Parathyroid adenoma (tissue), 2 donors: ENCODE results near the gene FBXL7.

Source experiments
- H2AFZ ChIP-seq: fragments of 300-600 bp; sonication (generic); one replicate; pipeline ENCODE4 v1.7.0; 2017; ENCODE audit warnings: antibody characterized with exemption, mild to moderate bottlenecking
- H3K27ac ChIP-seq: fragments of 300-600 bp; sonication (generic); one replicate; pipeline ENCODE4 v1.7.0; 2017
- H3K27me3 ChIP-seq: fragments of 300-600 bp; sonication (generic); one replicate; pipeline ENCODE4 v1.7.0; 2017; ENCODE audit warnings: low read length; ENCODE audit not compliant: control insufficient read depth, insufficient read depth
- H3K36me3 ChIP-seq: fragments of 300-600 bp; sonication (generic); one replicate; pipeline ENCODE4 v1.7.0; 2017; ENCODE audit warnings: low read length; ENCODE audit not compliant: control insufficient read depth, insufficient read depth
- H3K4me1 ChIP-seq: fragments of 300-600 bp; sonication (generic); one replicate; pipeline ENCODE4 v1.7.0; 2017; ENCODE audit warnings: control low read depth
- H3K4me2 ChIP-seq: fragments of 300-600 bp; sonication (generic); one replicate; pipeline ENCODE4 v1.7.0; 2017; ENCODE audit warnings: low read length
- H3K4me3 ChIP-seq: fragments of 300-600 bp; sonication (generic); one replicate; pipeline ENCODE4 v1.7.0; 2017; ENCODE audit warnings: low read depth, low read length
- H3K79me2 ChIP-seq: fragments of 300-600 bp; sonication (generic); one replicate; pipeline ENCODE4 v1.7.0; 2017; ENCODE audit warnings: control low read depth
- H3K9ac ChIP-seq: fragments of 300-600 bp; sonication (generic); one replicate; pipeline ENCODE4 v1.7.0; 2017; ENCODE audit warnings: mild to moderate bottlenecking
- H3K9me3 ChIP-seq: fragments of 300-600 bp; sonication (generic); one replicate; pipeline ENCODE4 v1.7.0; 2017; ENCODE audit warnings: low read length; ENCODE audit not compliant: control insufficient read depth
- TF ChIP-seq, protein P1 (sequence below): fragments of 300-600 bp; sonication (generic); IDR thresholded peaks from one replicate; pipeline ENCODE4 v1.7.0; 2017; ENCODE audit warnings: antibody characterized with exemption, mild to moderate bottlenecking
- donor health status: primary hyperparathyroidism.

Gene FBXL7

GRCh38 chr5:15753752-15754151 is 253.8 kb downstream of the FBXL7 start:
- H3K9me3 ChIP-seq, result no peaks in the 10 kb centered on the region
- H3K4me2 ChIP-seq, result no peak overlapping the region
- H3K27me3 ChIP-seq, result no peaks in the 10 kb centered on the region
- no peak overlapping the region for H3K9ac ChIP-seq
- no peak overlapping the region for H3K27ac ChIP-seq
- no peaks in the 10 kb centered on the region for H3K4me1 ChIP-seq
- no peak overlapping the region for H3K4me3 ChIP-seq
- H3K36me3 ChIP-seq, result no peaks in the 10 kb centered on the region
- no peaks in the 10 kb centered on the region for H3K79me2 ChIP-seq
- TF ChIP-seq, protein P1, sequence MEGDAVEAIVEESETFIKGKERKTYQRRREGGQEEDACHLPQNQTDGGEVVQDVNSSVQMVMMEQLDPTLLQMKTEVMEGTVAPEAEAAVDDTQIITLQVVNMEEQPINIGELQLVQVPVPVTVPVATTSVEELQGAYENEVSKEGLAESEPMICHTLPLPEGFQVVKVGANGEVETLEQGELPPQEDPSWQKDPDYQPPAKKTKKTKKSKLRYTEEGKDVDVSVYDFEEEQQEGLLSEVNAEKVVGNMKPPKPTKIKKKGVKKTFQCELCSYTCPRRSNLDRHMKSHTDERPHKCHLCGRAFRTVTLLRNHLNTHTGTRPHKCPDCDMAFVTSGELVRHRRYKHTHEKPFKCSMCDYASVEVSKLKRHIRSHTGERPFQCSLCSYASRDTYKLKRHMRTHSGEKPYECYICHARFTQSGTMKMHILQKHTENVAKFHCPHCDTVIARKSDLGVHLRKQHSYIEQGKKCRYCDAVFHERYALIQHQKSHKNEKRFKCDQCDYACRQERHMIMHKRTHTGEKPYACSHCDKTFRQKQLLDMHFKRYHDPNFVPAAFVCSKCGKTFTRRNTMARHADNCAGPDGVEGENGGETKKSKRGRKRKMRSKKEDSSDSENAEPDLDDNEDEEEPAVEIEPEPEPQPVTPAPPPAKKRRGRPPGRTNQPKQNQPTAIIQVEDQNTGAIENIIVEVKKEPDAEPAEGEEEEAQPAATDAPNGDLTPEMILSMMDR, result no peak
- H2AFZ ChIP-seq, result no peak overlapping the region

- H3K4me3 ChIP-seq, result no peak overlapping the region
- H3K27ac ChIP-seq, result no peak overlapping the region
- TF ChIP-seq, protein P1, result no peak
- H3K4me2 ChIP-seq, result no peak overlapping the region
- H3K4me1 ChIP-seq, result no peaks in the 10 kb centered on the region
- H3K27me3 ChIP-seq, result no peaks in the 10 kb centered on the region
- H3K9me3 ChIP-seq, result no peaks in the 10 kb centered on the region
- H2AFZ ChIP-seq, result no peak overlapping the region
- no peaks in the 10 kb centered on the region for H3K79me2 ChIP-seq
- no peaks in the 10 kb centered on the region for H3K36me3 ChIP-seq
- no peak overlapping the region for H3K9ac ChIP-seq
Observed at GRCh38 chr5:15757103-15757502, 257.1 kb downstream of the FBXL7 start.

- Histone ChIP-seq H2AFZ (no peak overlapping the region), H3K9ac (no peak overlapping the region), H3K79me2 (no peaks in the 10 kb centered on the region), H3K27me3 (no peaks in the 10 kb centered on the region), H3K36me3 (no peaks in the 10 kb centered on the region), H3K9me3 (no peaks in the 10 kb centered on the region), H3K4me1 (no peaks in the 10 kb centered on the region), H3K4me2 (no peak overlapping the region), H3K27ac (no peak overlapping the region), H3K4me3 (no peak overlapping the region)
- TF ChIP-seq, protein P1, result no peak
Observed at GRCh38 chr5:15757619-15758018, 257.6 kb downstream of the FBXL7 start.

- H3K9me3 ChIP-seq, result no peaks in the 10 kb centered on the region
- H3K4me1 ChIP-seq, result no peaks in the 10 kb centered on the region
- no peak overlapping the region for H3K27ac ChIP-seq
- H3K79me2 ChIP-seq, result no peaks in the 10 kb centered on the region
- no peaks in the 10 kb centered on the region for H3K27me3 ChIP-seq
- no peak overlapping the region for H3K9ac ChIP-seq
- no peak overlapping the region for H3K4me2 ChIP-seq
- no peak overlapping the region for H3K4me3 ChIP-seq
- H3K36me3 ChIP-seq, result no peaks in the 10 kb centered on the region
- TF ChIP-seq, protein P1, result no peak
- H2AFZ ChIP-seq, result no peak overlapping the region
Observed at GRCh38 chr5:15762668-15763067, 262.7 kb downstream of the FBXL7 start.

- Histone ChIP-seq H3K9me3 (no peaks in the 10 kb centered on the region), H3K36me3 (no peaks in the 10 kb centered on the region), H3K9ac (no peak overlapping the region)
Observed at GRCh38 chr5:15763754-15764153, 263.8 kb downstream of the FBXL7 start.

More at GRCh38 chr5:15763754-15764153, 263.8 kb downstream of the FBXL7 start:
- no peaks in the 10 kb centered on the region for H3K4me1 ChIP-seq
- H3K4me2 ChIP-seq, result no peak overlapping the region
- H2AFZ ChIP-seq, result no peak overlapping the region
- TF ChIP-seq, protein P1, result no peak
- H3K4me3 ChIP-seq, result no peak overlapping the region
- H3K27me3 ChIP-seq, result no peaks in the 10 kb centered on the region
- H3K27ac ChIP-seq, result no peak overlapping the region
- H3K79me2 ChIP-seq, result no peaks in the 10 kb centered on the region
